BE2C (cell line): Measurements from ENCODE around the gene ZNF136.
A peak's percentile ranks its signal among the peaks of the same experiment; 100 is the strongest.

ENCODE experiments used
- DNase-seq: peaks from one replicate; pipeline ENCODE4 v3.0.0-alpha.2; 2020
- H3K27me3 ChIP-seq: fragments of 250-450 bp; sonication (Bioruptor Pico); 2 replicates; pipeline ENCODE4 v1.5.1; 2020; ENCODE audit warnings: mild to moderate bottlenecking
- H3K36me3 ChIP-seq: fragments of 250-450 bp; sonication (Bioruptor Pico); 2 replicates; pipeline ENCODE4 v1.5.1; 2020; ENCODE audit warnings: mild to moderate bottlenecking
- H3K4me1 ChIP-seq: fragments of 250-450 bp; sonication (Bioruptor Pico); 2 replicates; pipeline ENCODE4 v1.5.1; 2020
- H3K4me3 ChIP-seq: 2 replicates; pipeline ENCODE4 v1.5.1; 2011; ENCODE audit warnings: low read depth, low read length
- H3K9me3 ChIP-seq: fragments of 250-450 bp; sonication (Bioruptor Pico); 2 replicates; pipeline ENCODE4 v1.5.1; 2020
- TF ChIP-seq, protein P1 (sequence below): IDR thresholded peaks from 2 replicates; pipeline ENCODE4 v1.5.1; 2012; ENCODE audit warnings: mild to moderate bottlenecking, low read depth, low read length

Gene ZNF136

GRCh38 chr19:12137221-12137940 lies 25.5 kb upstream of the ZNF136 start:
- H3K9me3 ChIP-seq: peaks cover 8% of the 10 kb centered on the region; the same call in 1 of the 2 replicates
- no peaks in the 10 kb centered on the region for H3K27me3 ChIP-seq
- H3K4me3 ChIP-seq: no peak overlapping the region
- H3K4me1 ChIP-seq: peaks cover 7% of the 10 kb centered on the region
- TF ChIP-seq, protein P1, sequence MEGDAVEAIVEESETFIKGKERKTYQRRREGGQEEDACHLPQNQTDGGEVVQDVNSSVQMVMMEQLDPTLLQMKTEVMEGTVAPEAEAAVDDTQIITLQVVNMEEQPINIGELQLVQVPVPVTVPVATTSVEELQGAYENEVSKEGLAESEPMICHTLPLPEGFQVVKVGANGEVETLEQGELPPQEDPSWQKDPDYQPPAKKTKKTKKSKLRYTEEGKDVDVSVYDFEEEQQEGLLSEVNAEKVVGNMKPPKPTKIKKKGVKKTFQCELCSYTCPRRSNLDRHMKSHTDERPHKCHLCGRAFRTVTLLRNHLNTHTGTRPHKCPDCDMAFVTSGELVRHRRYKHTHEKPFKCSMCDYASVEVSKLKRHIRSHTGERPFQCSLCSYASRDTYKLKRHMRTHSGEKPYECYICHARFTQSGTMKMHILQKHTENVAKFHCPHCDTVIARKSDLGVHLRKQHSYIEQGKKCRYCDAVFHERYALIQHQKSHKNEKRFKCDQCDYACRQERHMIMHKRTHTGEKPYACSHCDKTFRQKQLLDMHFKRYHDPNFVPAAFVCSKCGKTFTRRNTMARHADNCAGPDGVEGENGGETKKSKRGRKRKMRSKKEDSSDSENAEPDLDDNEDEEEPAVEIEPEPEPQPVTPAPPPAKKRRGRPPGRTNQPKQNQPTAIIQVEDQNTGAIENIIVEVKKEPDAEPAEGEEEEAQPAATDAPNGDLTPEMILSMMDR: peak; percentile 48
- peaks cover 28% of the 10 kb centered on the region for H3K36me3 ChIP-seq
- no peak for DNase-seq

DNA sequence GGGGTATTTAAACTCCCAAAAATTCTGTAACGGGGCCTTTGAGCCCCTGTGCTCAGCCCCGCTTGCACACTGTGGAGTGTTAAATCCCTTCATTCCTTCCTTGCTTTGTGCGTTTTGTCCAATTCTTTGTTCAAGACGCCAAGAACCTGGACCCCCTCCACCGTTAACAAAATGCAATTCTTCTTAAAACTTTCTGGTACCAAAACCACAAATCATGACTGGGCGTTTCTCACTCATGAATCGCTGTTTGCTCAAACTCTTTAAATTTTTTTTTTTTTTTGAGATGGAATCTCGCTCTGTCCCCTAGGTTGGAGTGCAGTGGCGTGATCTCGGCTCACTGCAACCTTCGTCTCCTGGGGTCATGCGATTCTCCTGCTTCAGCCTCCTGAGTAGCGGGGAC lies 23.6 kb upstream of the ZNF136 start:
- Histone ChIP-seq H3K4me1 (peaks cover 7% of the 10 kb centered on the region), H3K4me3 (peak overlapping the region; percentile 91)

GRCh38 chr19:12139885-12140544 lies 22.9 kb upstream of the ZNF136 start, which contains the start of gene ZNF20:
TSS of gene ZNF20 (minus strand) at chr19:12140350. CDS start at chr19:12140182, 168 bp downstream.
- TF ChIP-seq, protein P1: no peak
- Histone ChIP-seq H3K4me1 (peaks cover 7% of the 10 kb centered on the region), H3K4me3 (peak within 1 kb of the TSS; percentile 91), H3K36me3 (peaks cover 18% of the 10 kb centered on the region), H3K9me3 (no peaks in the 10 kb centered on the region; the same call in 1 of the 2 replicates), H3K27me3 (no peaks in the 10 kb centered on the region)
- DNase-seq: peak; percentile 97

More for the DNA sequence above, 23.6 kb upstream of the ZNF136 start:
- DNase-seq: no peak
- TF ChIP-seq, protein P1: no peak
- no peaks in the 10 kb centered on the region; the same call in 1 of the 2 replicates for H3K9me3 ChIP-seq
- no peaks in the 10 kb centered on the region for H3K27me3 ChIP-seq
- peaks cover 14% of the 10 kb centered on the region for H3K36me3 ChIP-seq

DNA sequence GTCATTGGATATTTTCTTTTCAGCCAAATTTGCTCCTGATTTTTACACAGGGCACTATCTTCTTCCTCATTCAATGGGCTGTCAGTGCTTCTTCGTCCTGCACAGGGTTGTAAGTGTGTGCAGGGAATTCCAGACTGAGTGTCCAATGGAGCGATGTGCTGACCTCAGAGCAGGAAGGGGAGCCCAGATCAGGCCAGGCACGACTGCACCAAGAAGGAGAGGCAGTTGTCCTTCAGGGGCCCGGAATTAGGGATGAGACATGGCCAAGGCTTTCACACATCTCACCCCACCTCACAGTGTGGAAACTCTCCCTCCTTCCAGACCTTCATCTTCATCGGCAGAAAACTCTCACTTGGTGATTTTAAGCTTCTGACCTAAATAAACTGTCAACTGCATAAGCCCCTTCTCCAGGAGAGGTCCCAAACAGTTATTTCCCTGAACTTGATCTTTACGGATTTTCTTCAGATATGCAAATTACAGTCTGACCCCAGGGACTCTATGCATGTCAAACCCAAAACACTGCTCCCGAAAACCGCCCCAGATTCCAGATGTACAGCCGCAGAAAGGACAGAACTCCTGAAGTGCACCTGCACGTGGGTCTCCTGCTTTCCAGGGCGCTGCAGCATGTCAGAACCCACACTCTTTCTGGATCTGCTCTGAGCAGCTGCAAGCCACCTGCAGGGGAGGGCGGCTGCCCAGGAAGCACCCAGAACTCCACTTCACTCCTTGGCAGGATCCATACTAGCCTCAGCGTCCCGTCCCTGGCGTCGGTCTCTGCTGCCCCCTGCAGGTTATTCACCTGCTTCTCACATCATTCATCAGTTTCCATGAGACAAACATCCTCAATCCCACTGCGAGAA lies 22.1 kb upstream of the ZNF136 start:
- H3K4me1 ChIP-seq: peaks cover 7% of the 10 kb centered on the region
- H3K9me3 ChIP-seq: peaks cover 2% of the 10 kb centered on the region
- H3K4me3 ChIP-seq: peak overlapping the region; percentile 91
- H3K27me3 ChIP-seq: no peaks in the 10 kb centered on the region
- peaks cover 19% of the 10 kb centered on the region for H3K36me3 ChIP-seq
- peak; percentile 88 for DNase-seq
- TF ChIP-seq, protein P1: peak; percentile 92

GRCh38 chr19:12141405-12141736 lies 21.5 kb upstream of the ZNF136 start:
- Histone ChIP-seq H3K4me3 (no peak overlapping the region), H3K9me3 (peaks cover 7% of the 10 kb centered on the region), H3K27me3 (no peaks in the 10 kb centered on the region), H3K4me1 (peaks cover 7% of the 10 kb centered on the region), H3K36me3 (peaks cover 24% of the 10 kb centered on the region)
- no peak for DNase-seq
- TF ChIP-seq, protein P1: no peak
